ENCODE measurements around the gene ITM2B.
"Not testable (repeated sequence)": the region's sequence is repeated elsewhere in the genome, so short reads cannot be mapped to it uniquely, and the experiment has no call there.

GRCh38 chr13:48239369-48239768 is 6.4 kb downstream of the ITM2B start:
- TF ChIP-seq CTCF (conservative IDR thresholded peaks at IDR 0.05); ZFX (IDR thresholded peaks at IDR 0.05): not testable (repeated sequence)

Data from C4-2B (cell line).